Panc1 (cell line): Measurements from ENCODE around the gene NUP210L. TPM values are rescaled to one million over a fixed set of nuclear protein-coding genes. Genes with fewer than 3 reads are reported as not detected.

ENCODE experiments used
- ATAC-seq: fragments of 200-7000 bp; cut with Tn5 transposase; 2 replicates; pipeline ENCODE4 v1.9.1; 2020; ENCODE audit warnings: mild to moderate bottlenecking, moderate library complexity
- BruUV-seq: library from RNA; stranded (reverse); fragments of 400-500 nt; replicated peaks from 2 replicates; lab custom pipeline; 2021; lab: Mats Ljungman, UMichigan
- CTCF ChIA-PET: fragments of 300-600 bp; sonication (Branson Sonifier 250); formaldehyde crosslinking; loops from one replicate; lab custom pipeline; 2022; ENCODE audit warnings: antibody characterized with exemption; lab: Charles Lee
- POLR2A ChIA-PET: fragments of 300-600 bp; sonication (Branson Sonifier 250); formaldehyde crosslinking; loops from one replicate; lab custom pipeline; 2022; ENCODE audit warnings: antibody characterized with exemption; lab: Charles Lee
- DNase-seq: peaks from one replicate; pipeline ENCODE4 v3.0.0-alpha.2; 2010; ENCODE audit warnings: low read depth, low spot score
- H3K27ac ChIP-seq: 2 replicates; pipeline ENCODE4 v1.5.1; 2011; ENCODE audit warnings: mild to moderate bottlenecking, low read length, inconsistent platforms
- H3K27me3 ChIP-seq: fragments of 200-500 bp; sonication (Bioruptor generic); 2 replicates; pipeline ENCODE4 v1.6.0; 2014; ENCODE audit warnings: low read length, inconsistent platforms; ENCODE audit not compliant: control insufficient read depth, insufficient read depth
- H3K36me3 ChIP-seq: fragments of 200-500 bp; sonication (Bioruptor generic); 2 replicates; pipeline ENCODE4 v1.5.1; 2014; ENCODE audit warnings: inconsistent platforms, mild to moderate bottlenecking, low read length, moderate library complexity; ENCODE audit not compliant: control insufficient read depth, insufficient read depth
- H3K4me1 ChIP-seq: 2 replicates; pipeline ENCODE4 v1.5.1; 2011; ENCODE audit warnings: inconsistent platforms, mild to moderate bottlenecking, low read length, moderate library complexity; ENCODE audit not compliant: control insufficient read depth, insufficient read depth
- H3K4me3 ChIP-seq, 2 experiments: 2 replicates each; pipeline ENCODE4 v1.5.1; 2011 to 2012; ENCODE audit warnings: low read depth in 2 of 2, low read length in 2 of 2, mild to moderate bottlenecking in 2 of 2, inconsistent platforms in 1 of 2, moderate library complexity in 1 of 2
- H3K9me3 ChIP-seq: fragments of 200-500 bp; sonication (Bioruptor generic); 2 replicates; pipeline ENCODE4 v1.5.1; 2014; ENCODE audit warnings: low read depth, mild to moderate bottlenecking, inconsistent platforms, low read length, moderate library complexity; ENCODE audit not compliant: control insufficient read depth, insufficient read depth
- POLR2AphosphoS5 ChIP-seq: IDR thresholded peaks from 2 replicates; pipeline ENCODE4 v1.6.1; 2012; ENCODE audit warnings: mild to moderate bottlenecking, low read depth, low read length, moderate library complexity
- SIN3A ChIP-seq: IDR thresholded peaks from 2 replicates; pipeline ENCODE4 v1.6.1; 2012; ENCODE audit warnings: low read depth, mild to moderate bottlenecking, low read length, moderate library complexity, borderline replicate concordance; ENCODE audit not compliant: insufficient read depth
- TCF7L2 ChIP-seq: IDR thresholded peaks from 2 replicates; pipeline ENCODE4 v1.6.1; 2011; ENCODE audit warnings: mild to moderate bottlenecking, low read depth, low read length, inconsistent platforms
- in situ Hi-C: cut with HindIII; loops from 2 replicates; pipeline ENCODE4 v1.10.0; 2016; ENCODE audit warnings: low sequenced_read_pairs, low pct_unique_long_range_greater_than_20kb
- intact Hi-C: fragments of 100-400 bp; cut with micrococcal nuclease; formaldehyde crosslinking; loops from one replicate; pipeline ENCODE4 v1.10.0; 2022; ENCODE audit not compliant: unreplicated experiment
- total RNA-seq: library from RNA; stranded (reverse); gene quantifications from one replicate; pipeline ENCODE4 v1.2.1, GENCODE V29; 2021; ENCODE audit not compliant: unreplicated experiment
- TF ChIP-seq, protein P1 (sequence below), 2 experiments: IDR thresholded peaks; 2 replicates each; pipeline ENCODE4 v1.6.1; 2011 to 2012; ENCODE audit warnings: low read depth in 2 of 2, control low read depth in 1 of 2, low read length in 1 of 2, mild to moderate bottlenecking in 1 of 2, moderate library complexity in 1 of 2; ENCODE audit not compliant: insufficient read depth in 1 of 2
- TF ChIP-seq, protein P2 (sequence below): fragments of 450-650 bp; IDR thresholded peaks from 2 replicates; pipeline ENCODE4 v1.5.1; 2017; ENCODE audit warnings: mild to moderate bottlenecking

NUP210L gene
- total RNA-seq, 1 experiment from 2014 or later: 0.05 TPM

DNA sequence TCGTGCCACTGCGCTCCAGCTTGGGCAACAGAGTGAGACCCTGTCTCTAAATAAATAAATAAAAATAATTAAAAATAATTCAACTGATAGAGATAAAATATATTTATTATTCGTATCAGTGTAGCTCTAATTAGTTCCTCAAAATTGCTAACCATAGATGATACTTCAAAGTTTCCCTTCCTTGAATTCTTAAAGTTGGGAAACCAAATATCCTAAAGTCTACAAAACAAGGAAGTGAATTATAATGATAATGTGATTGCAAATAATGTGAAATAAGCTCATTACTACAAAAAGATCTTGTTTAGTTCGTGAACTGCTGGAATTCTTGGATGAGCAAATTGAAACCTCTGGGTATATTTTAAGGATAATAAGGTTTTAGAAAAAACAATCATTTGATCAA lies 60.5 kb downstream of the NUP210L start:
- H3K27me3 ChIP-seq: no peaks in the 10 kb centered on the region
- no peak for DNase-seq
- intact Hi-C loops (no loop called here), in situ Hi-C loops (no loop called here)
- CTCF ChIA-PET: no interaction called here
- BruUV-seq: no TSS peak
- H3K4me1 ChIP-seq: no peaks in the 10 kb centered on the region
- ATAC-seq: no peak
- no peaks in the 10 kb centered on the region for H3K36me3 ChIP-seq
- TF ChIP-seq TCF7L2 (no peak), SIN3A (no peak), POLR2AphosphoS5 (no peak)
- TF ChIP-seq, protein P1, sequence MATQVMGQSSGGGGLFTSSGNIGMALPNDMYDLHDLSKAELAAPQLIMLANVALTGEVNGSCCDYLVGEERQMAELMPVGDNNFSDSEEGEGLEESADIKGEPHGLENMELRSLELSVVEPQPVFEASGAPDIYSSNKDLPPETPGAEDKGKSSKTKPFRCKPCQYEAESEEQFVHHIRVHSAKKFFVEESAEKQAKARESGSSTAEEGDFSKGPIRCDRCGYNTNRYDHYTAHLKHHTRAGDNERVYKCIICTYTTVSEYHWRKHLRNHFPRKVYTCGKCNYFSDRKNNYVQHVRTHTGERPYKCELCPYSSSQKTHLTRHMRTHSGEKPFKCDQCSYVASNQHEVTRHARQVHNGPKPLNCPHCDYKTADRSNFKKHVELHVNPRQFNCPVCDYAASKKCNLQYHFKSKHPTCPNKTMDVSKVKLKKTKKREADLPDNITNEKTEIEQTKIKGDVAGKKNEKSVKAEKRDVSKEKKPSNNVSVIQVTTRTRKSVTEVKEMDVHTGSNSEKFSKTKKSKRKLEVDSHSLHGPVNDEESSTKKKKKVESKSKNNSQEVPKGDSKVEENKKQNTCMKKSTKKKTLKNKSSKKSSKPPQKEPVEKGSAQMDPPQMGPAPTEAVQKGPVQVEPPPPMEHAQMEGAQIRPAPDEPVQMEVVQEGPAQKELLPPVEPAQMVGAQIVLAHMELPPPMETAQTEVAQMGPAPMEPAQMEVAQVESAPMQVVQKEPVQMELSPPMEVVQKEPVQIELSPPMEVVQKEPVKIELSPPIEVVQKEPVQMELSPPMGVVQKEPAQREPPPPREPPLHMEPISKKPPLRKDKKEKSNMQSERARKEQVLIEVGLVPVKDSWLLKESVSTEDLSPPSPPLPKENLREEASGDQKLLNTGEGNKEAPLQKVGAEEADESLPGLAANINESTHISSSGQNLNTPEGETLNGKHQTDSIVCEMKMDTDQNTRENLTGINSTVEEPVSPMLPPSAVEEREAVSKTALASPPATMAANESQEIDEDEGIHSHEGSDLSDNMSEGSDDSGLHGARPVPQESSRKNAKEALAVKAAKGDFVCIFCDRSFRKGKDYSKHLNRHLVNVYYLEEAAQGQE (IDR thresholded peaks at IDR 0.05; ENCODE audit: insufficient read depth in 1 of 2, low read depth in 2 of 2, low read length in 1 of 2): no peak
- TF ChIP-seq, protein P2, sequence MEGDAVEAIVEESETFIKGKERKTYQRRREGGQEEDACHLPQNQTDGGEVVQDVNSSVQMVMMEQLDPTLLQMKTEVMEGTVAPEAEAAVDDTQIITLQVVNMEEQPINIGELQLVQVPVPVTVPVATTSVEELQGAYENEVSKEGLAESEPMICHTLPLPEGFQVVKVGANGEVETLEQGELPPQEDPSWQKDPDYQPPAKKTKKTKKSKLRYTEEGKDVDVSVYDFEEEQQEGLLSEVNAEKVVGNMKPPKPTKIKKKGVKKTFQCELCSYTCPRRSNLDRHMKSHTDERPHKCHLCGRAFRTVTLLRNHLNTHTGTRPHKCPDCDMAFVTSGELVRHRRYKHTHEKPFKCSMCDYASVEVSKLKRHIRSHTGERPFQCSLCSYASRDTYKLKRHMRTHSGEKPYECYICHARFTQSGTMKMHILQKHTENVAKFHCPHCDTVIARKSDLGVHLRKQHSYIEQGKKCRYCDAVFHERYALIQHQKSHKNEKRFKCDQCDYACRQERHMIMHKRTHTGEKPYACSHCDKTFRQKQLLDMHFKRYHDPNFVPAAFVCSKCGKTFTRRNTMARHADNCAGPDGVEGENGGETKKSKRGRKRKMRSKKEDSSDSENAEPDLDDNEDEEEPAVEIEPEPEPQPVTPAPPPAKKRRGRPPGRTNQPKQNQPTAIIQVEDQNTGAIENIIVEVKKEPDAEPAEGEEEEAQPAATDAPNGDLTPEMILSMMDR: no peak
- no peak overlapping the region for H3K27ac ChIP-seq
- H3K4me3 ChIP-seq: no peak overlapping the region
- POLR2A ChIA-PET: no interaction called here
- no peaks in the 10 kb centered on the region for H3K9me3 ChIP-seq

DNA sequence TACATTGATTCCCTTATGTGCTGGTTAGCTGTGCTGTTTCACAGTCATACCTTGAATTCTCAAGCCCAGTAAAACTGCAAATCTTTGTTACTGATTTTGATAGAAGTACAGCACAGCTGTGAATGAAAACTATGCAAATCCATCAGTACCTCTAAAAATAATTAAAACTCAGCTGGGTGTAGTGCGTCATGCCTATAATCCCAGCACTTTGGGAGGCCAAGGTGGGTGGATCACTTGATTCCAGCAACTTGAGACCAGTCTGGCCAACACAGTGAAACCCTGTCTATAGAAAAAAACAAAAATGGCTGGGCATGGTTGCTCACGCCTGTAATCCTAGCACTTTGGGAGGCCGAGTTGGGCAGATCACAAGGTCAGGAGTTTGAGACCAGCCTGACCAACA lies 61.2 kb downstream of the NUP210L start:
- ATAC-seq: no peak
- no peaks in the 10 kb centered on the region for H3K27me3 ChIP-seq
- POLR2A ChIA-PET: no interaction called here
- in situ Hi-C loops (no loop called here), intact Hi-C loops (no loop called here)
- DNase-seq: no peak
- H3K4me3 ChIP-seq: no peak overlapping the region
- H3K27ac ChIP-seq: no peak overlapping the region
- no peaks in the 10 kb centered on the region for H3K36me3 ChIP-seq
- H3K9me3 ChIP-seq: no peaks in the 10 kb centered on the region
- CTCF ChIA-PET: interaction anchor here (0.7 kb wide), 1 partner anchor 13 kb away, joined by 3 read pairs; no protein-coding TSS in a partner anchor
- TF ChIP-seq TCF7L2 (no peak), POLR2AphosphoS5 (no peak), SIN3A (no peak)
- TF ChIP-seq, protein P1 (IDR thresholded peaks at IDR 0.05; ENCODE audit: insufficient read depth in 1 of 2, low read depth in 2 of 2, low read length in 1 of 2): no peak
- TF ChIP-seq, protein P2: no peak
- no peaks in the 10 kb centered on the region for H3K4me1 ChIP-seq
- no TSS peak for BruUV-seq
